NCI-H2171 (cell line): Measurements from ENCODE around the gene TICAM2.

Experiments used
- DNase-seq: peaks from one replicate; lab custom pipeline; 2025; lab: John Stamatoyannopoulos, UW

The TICAM2 gene

GRCh38 chr5:115531787-115532367, 70.4 kb downstream of the TICAM2 start:
- DNase-seq, result no peak

GRCh38 chr5:115531380-115531779, 70.9 kb downstream of the TICAM2 start:
- DNase-seq, result no peak

- DNase-seq, result no peak
Observed at GRCh38 chr5:115530426-115530825, 71.9 kb downstream of the TICAM2 start.
